H1 (cell line): ENCODE results near the gene PKD2.

Source experiments
- EP300 ChIP-seq, 2 experiments: IDR thresholded peaks; 1 replicate in 1 of 2; 2 replicates in 1 of 2; pipeline ENCODE4 v1.6.1; 2011 to 2012; ENCODE audit warnings: low read depth in 2 of 2, low read length in 2 of 2, mild to moderate bottlenecking in 2 of 2, borderline replicate concordance in 1 of 2, inconsistent platforms in 1 of 2, moderate library complexity in 1 of 2
- HDAC6 ChIP-seq: IDR thresholded peaks from one replicate; pipeline ENCODE4 v1.7.1; 2012; ENCODE audit warnings: low read depth, mild to moderate bottlenecking, inconsistent platforms, low read length, moderate library complexity
- JUN ChIP-seq: IDR thresholded peaks from 2 replicates; pipeline ENCODE4 v1.6.1; 2011; ENCODE audit warnings: low read depth, mild to moderate bottlenecking, improper control_type of control experiment, low read length
- POLR2A ChIP-seq, 2 experiments: IDR thresholded peaks; 1 replicate in 1 of 2; 2 replicates in 1 of 2; pipeline ENCODE4 v1.6.1; 2011; ENCODE audit warnings: low read depth in 2 of 2, low read length in 2 of 2, mild to moderate bottlenecking in 2 of 2; ENCODE audit errors: control extremely low read depth in 1 of 2
- POLR2AphosphoS5 ChIP-seq: IDR thresholded peaks from 2 replicates; pipeline ENCODE4 v1.6.1; 2011; ENCODE audit warnings: low read depth, low read length
- RAD21 ChIP-seq, 2 experiments: IDR thresholded peaks in 1 of 2; conservative IDR thresholded peaks in 1 of 2; 2 replicates each; pipeline ENCODE4 v1.6.1; 2011; ENCODE audit warnings: low read depth in 2 of 2, low read length in 2 of 2, improper control_type of control experiment in 1 of 2, inconsistent platforms in 1 of 2, mild to moderate bottlenecking in 1 of 2, moderate library complexity in 1 of 2
- SRF ChIP-seq: IDR thresholded peaks from 2 replicates; pipeline ENCODE4 v1.6.1; 2011; ENCODE audit warnings: mild to moderate bottlenecking, low read depth, low read length, moderate library complexity
- TAF1 ChIP-seq: IDR thresholded peaks from 2 replicates; pipeline ENCODE4 v1.6.1; 2011; ENCODE audit warnings: mild to moderate bottlenecking, low read depth, low read length
- TF ChIP-seq, protein P1 (sequence below), 3 experiments: IDR thresholded peaks; 1 replicate in 2 of 3; 2 replicates in 1 of 3; pipeline versions ENCODE4 v1.5.1 to v1.6.1; 2011; ENCODE audit warnings: low read length in 3 of 3, mild to moderate bottlenecking in 3 of 3, inconsistent platforms in 2 of 3, low read depth in 1 of 3, moderate library complexity in 1 of 3; ENCODE audit not compliant: insufficient read depth in 1 of 3; ENCODE audit errors: control extremely low read depth in 1 of 3

DNA sequence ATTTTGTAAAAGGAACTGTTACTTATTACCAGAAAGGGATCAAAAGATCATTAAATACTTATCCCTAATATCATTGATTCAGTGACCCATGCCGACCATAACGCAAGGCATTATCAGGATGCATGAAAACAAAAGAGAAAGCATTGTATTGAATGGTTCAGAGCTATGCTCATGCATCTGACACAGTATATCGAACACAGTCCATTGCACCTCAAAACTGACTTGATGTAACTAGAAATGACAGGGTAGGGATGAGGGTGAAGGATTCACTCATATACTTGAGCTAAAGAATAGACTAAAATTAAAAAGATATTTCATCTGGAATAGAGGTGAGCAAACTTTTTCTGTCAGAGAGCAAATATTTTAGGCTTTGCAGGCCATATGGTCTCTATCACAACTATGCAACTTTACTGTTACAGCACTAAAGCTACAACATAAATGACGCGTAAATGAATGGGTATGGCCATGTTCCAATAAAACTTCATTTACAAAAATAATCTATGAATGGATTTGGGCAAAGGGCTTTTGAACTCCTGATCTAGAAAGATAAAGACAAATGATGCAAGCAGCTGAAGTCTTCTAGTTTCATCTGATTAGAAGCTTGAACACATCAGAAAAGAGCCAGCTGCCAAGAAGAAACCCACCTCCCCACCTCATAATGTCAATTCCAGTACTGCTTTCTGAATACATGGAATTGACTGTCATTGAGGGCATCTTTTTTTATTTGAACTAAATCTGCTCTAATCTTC, 44.9 kb upstream of the PKD2 start:
- TF ChIP-seq SRF (no peak), RAD21 (IDR thresholded peaks at IDR 0.05 in 1 of 2, conservative IDR thresholded peaks at IDR 0.05 in 1 of 2; ENCODE audit: low read depth in 2 of 2, low read length in 2 of 2) (no peak), JUN (no peak), TAF1 (no peak), HDAC6 (no peak), EP300 (IDR thresholded peaks at IDR 0.05; ENCODE audit: borderline replicate concordance in 1 of 2, low read depth in 2 of 2, low read length in 2 of 2) (no peak), POLR2A (IDR thresholded peaks at IDR 0.05; ENCODE audit: control extremely low read depth in 1 of 2, low read depth in 2 of 2, low read length in 2 of 2) (no peak), POLR2AphosphoS5 (no peak)
- TF ChIP-seq, protein P1, sequence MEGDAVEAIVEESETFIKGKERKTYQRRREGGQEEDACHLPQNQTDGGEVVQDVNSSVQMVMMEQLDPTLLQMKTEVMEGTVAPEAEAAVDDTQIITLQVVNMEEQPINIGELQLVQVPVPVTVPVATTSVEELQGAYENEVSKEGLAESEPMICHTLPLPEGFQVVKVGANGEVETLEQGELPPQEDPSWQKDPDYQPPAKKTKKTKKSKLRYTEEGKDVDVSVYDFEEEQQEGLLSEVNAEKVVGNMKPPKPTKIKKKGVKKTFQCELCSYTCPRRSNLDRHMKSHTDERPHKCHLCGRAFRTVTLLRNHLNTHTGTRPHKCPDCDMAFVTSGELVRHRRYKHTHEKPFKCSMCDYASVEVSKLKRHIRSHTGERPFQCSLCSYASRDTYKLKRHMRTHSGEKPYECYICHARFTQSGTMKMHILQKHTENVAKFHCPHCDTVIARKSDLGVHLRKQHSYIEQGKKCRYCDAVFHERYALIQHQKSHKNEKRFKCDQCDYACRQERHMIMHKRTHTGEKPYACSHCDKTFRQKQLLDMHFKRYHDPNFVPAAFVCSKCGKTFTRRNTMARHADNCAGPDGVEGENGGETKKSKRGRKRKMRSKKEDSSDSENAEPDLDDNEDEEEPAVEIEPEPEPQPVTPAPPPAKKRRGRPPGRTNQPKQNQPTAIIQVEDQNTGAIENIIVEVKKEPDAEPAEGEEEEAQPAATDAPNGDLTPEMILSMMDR (IDR thresholded peaks at IDR 0.05; ENCODE audit: control extremely low read depth in 1 of 3, insufficient read depth in 1 of 3, low read depth in 1 of 3, low read length in 3 of 3), result no peak
